Stimulated activated CD8-positive, alpha-beta memory T cell treated with anti-CD3 and anti-CD28 coated beads, Interleukin-4, amount 100 ng/mL, for 1 hour (primary cell): ENCODE results near the gene C12orf42.

Source experiments
- DNase-seq, 2 donors: peaks; one replicate each; pipeline ENCODE4 v3.0.0-alpha.2; 2020; ENCODE audit warnings: low read depth in 2 of 2, low spot score in 1 of 2

C12orf42 gene

GRCh38 chr12:103495469-103496456, at the start of gene C12orf42:
C12orf42 (minus strand) TSS chr12:103495968; CDS start chr12:103478426, 17,542 bp downstream.
- DNase-seq: peak in 1 of 2 donors; percentile 21

GRCh38 chr12:103542078-103542477, 46.3 kb upstream of the C12orf42 start:
- DNase-seq: no peak

- no peak for DNase-seq
Observed at GRCh38 chr12:103540319-103540718, 44.6 kb upstream of the C12orf42 start.

- no peak for DNase-seq
Observed at GRCh38 chr12:103538397-103538796, 42.6 kb upstream of the C12orf42 start.

- DNase-seq: no peak
Observed at GRCh38 chr12:103530307-103531066, 34.7 kb upstream of the C12orf42 start.

- DNase-seq: no peak
Observed at GRCh38 chr12:103529306-103529705, 33.5 kb upstream of the C12orf42 start.

- DNase-seq: no peak
Observed at GRCh38 chr12:103524238-103524875, 28.6 kb upstream of the C12orf42 start.

GRCh38 chr12:103523771-103524170, 28.0 kb upstream of the C12orf42 start:
- no peak for DNase-seq

GRCh38 chr12:103520686-103521215, 25.0 kb upstream of the C12orf42 start:
- DNase-seq: no peak

- DNase-seq: no peak
Observed at GRCh38 chr12:103519632-103520031, 23.9 kb upstream of the C12orf42 start.

GRCh38 chr12:103518899-103519298, 23.1 kb upstream of the C12orf42 start:
- no peak for DNase-seq

GRCh38 chr12:103517161-103517560, 21.4 kb upstream of the C12orf42 start:
- no peak for DNase-seq

GRCh38 chr12:103515341-103515740, 19.6 kb upstream of the C12orf42 start:
- DNase-seq: no peak

GRCh38 chr12:103513875-103514274, 18.1 kb upstream of the C12orf42 start:
- DNase-seq: no peak

GRCh38 chr12:103505371-103506236, 9.8 kb upstream of the C12orf42 start:
- no peak for DNase-seq

GRCh38 chr12:103504606-103505005, 8.8 kb upstream of the C12orf42 start:
- no peak for DNase-seq

- no peak for DNase-seq
Observed at GRCh38 chr12:103503546-103504480, 8.0 kb upstream of the C12orf42 start.

GRCh38 chr12:103501447-103501846, 5.7 kb upstream of the C12orf42 start:
- DNase-seq: no peak

- DNase-seq: no peak
Observed at GRCh38 chr12:103499571-103499970, 3.8 kb upstream of the C12orf42 start.
